Neural cell (in vitro differentiated cells): ENCODE measurements around the gene ARPIN.

Experiments used
- EP300 ChIP-seq: fragments of 450-650 bp; conservative IDR thresholded peaks from 2 replicates; pipeline ENCODE4 v1.6.1; 2014; ENCODE audit warnings: antibody characterized with exemption, mild to moderate bottlenecking, moderate library complexity; ENCODE audit not compliant: poor library complexity, severe bottlenecking
- EZH2 ChIP-seq: fragments of 200-600, 300-800 bp; shearing (Covaris generic), sonication (generic); IDR thresholded peaks from 2 replicates; pipeline ENCODE4 v1.6.1; 2014; ENCODE audit warnings: antibody characterized with exemption, low read length, borderline replicate concordance, mild to moderate bottlenecking; ENCODE audit not compliant: insufficient read depth, poor library complexity, severe bottlenecking
- MXI1 ChIP-seq: fragments of 450-650 bp; conservative IDR thresholded peaks from 2 replicates; pipeline ENCODE4 v1.6.1; 2014; ENCODE audit warnings: antibody characterized with exemption, mild to moderate bottlenecking; ENCODE audit not compliant: poor library complexity, severe bottlenecking
- POLR2AphosphoS5 ChIP-seq: IDR thresholded peaks from 2 replicates; pipeline ENCODE4 v1.6.1; 2012
- REST ChIP-seq: IDR thresholded peaks from 2 replicates; pipeline ENCODE4 v1.6.1; 2012; ENCODE audit warnings: borderline replicate concordance
- SMC3 ChIP-seq: fragments of 450-650 bp; conservative IDR thresholded peaks from 2 replicates; pipeline ENCODE4 v1.6.1; 2014; ENCODE audit warnings: antibody characterized with exemption, mild to moderate bottlenecking, moderate library complexity; ENCODE audit not compliant: poor library complexity
- TF ChIP-seq, protein P1 (sequence below): fragments of 450-650 bp; IDR thresholded peaks from 2 replicates; pipeline ENCODE4 v1.5.1; 2014; ENCODE audit warnings: antibody characterized with exemption, mild to moderate bottlenecking, moderate library complexity; ENCODE audit not compliant: poor library complexity, severe bottlenecking

DNA sequence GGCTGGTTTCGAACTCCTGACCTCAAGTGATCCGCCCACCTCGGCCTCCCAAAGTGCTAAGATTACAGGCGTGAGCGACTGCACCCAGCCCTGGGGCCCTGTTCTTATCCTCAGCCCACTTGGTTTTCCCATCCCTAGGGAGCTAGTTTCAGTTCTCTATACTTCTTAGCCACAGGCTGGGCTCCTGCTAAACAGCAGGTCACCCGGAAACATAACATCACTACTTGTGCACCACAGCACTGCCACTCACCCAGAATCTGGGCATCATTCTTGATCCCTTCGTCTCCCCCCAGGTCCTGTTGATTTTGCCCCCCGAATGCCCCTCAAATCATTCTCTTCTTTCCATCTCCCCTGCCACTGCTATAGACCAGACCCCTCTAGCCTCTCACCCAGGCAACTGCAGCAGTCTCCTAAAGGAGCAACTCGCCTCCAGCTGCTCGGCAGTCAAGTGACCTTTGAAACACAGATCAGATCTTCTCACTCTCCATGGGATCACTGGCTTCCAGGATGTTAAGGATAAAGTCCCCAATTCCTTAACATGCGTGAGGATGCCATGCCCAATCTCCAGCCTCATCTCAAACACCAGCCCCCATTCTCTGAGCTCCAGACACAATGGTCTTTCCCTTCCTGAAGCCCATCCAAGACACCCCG, 13.3 kb downstream of the ARPIN start:
- TF ChIP-seq POLR2AphosphoS5: no peak
- TF ChIP-seq SMC3: no peak
- no peak for TF ChIP-seq EZH2
- TF ChIP-seq EP300: no peak
- TF ChIP-seq, protein P1, sequence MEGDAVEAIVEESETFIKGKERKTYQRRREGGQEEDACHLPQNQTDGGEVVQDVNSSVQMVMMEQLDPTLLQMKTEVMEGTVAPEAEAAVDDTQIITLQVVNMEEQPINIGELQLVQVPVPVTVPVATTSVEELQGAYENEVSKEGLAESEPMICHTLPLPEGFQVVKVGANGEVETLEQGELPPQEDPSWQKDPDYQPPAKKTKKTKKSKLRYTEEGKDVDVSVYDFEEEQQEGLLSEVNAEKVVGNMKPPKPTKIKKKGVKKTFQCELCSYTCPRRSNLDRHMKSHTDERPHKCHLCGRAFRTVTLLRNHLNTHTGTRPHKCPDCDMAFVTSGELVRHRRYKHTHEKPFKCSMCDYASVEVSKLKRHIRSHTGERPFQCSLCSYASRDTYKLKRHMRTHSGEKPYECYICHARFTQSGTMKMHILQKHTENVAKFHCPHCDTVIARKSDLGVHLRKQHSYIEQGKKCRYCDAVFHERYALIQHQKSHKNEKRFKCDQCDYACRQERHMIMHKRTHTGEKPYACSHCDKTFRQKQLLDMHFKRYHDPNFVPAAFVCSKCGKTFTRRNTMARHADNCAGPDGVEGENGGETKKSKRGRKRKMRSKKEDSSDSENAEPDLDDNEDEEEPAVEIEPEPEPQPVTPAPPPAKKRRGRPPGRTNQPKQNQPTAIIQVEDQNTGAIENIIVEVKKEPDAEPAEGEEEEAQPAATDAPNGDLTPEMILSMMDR: no peak
- no peak for TF ChIP-seq MXI1
- TF ChIP-seq REST: no peak
